Stimulated activated memory B cell treated with anti-CD40 and anti-IgM and Interleukin-4, amounts not matched to agents 10 μg/mL and 1 μg/mL and 100 μg/mL, for 72 hours (primary cell): Measurements from ENCODE around the gene SYCP2L.
A peak's percentile ranks its signal among the peaks of the same experiment; 100 is the strongest.
"Not testable (repeated sequence)": the region's sequence is repeated elsewhere in the genome, so short reads cannot be mapped to it uniquely, and the experiment has no call there.

Experiments
- ATAC-seq: fragments of 150-1000 bp; cut with Tn5 transposase; 2 replicates; pipeline ENCODE4 v1.10.0; 2021
- H3K27ac Mint-ChIP-seq: one replicate; pipeline ENCODE4 v1.8.0; 2022; ENCODE audit warnings: mild to moderate bottlenecking, mixed read lengths
- H3K27me3 Mint-ChIP-seq: one replicate; pipeline ENCODE4 v1.8.0; 2022; ENCODE audit warnings: mixed read lengths
- H3K36me3 Mint-ChIP-seq: one replicate; pipeline ENCODE4 v1.8.0; 2022; ENCODE audit warnings: mixed read lengths
- H3K4me1 Mint-ChIP-seq: one replicate; pipeline ENCODE4 v1.8.0; 2022; ENCODE audit warnings: mixed read lengths
- H3K4me3 Mint-ChIP-seq: one replicate; pipeline ENCODE4 v1.8.0; 2022; ENCODE audit warnings: mild to moderate bottlenecking, moderate library complexity, mixed read lengths
- H3K9me3 Mint-ChIP-seq: one replicate; pipeline ENCODE4 v1.8.0; 2022; ENCODE audit warnings: mixed read lengths

The SYCP2L gene

GRCh38 chr6:10863031-10863430 is 23.8 kb upstream of the SYCP2L start:
- H3K27ac Mint-ChIP-seq, H3K9me3 Mint-ChIP-seq, H3K27me3 Mint-ChIP-seq, H3K4me1 Mint-ChIP-seq, ATAC-seq, H3K36me3 Mint-ChIP-seq, H3K4me3 Mint-ChIP-seq: not testable (repeated sequence)

- H3K9me3 Mint-ChIP-seq, H3K27ac Mint-ChIP-seq, ATAC-seq, H3K27me3 Mint-ChIP-seq, H3K4me1 Mint-ChIP-seq, H3K36me3 Mint-ChIP-seq, H3K4me3 Mint-ChIP-seq: not testable (repeated sequence)
These were observed 20.1 kb upstream of the SYCP2L start for GRCh38 chr6:10866709-10867108.

- no peaks in the 10 kb centered on the region for H3K9me3 Mint-ChIP-seq
- peaks cover 9% of the 10 kb centered on the region for H3K27me3 Mint-ChIP-seq
- no peak overlapping the region for H3K4me3 Mint-ChIP-seq
These were observed 18.9 kb upstream of the SYCP2L start for GRCh38 chr6:10867952-10868351.

GRCh38 chr6:10873374-10873773 is 13.5 kb upstream of the SYCP2L start:
- peaks cover 9% of the 10 kb centered on the region for H3K27me3 Mint-ChIP-seq
- H3K9me3 Mint-ChIP-seq: no peaks in the 10 kb centered on the region
- H3K27ac Mint-ChIP-seq: no peak overlapping the region
- no peaks in the 10 kb centered on the region for H3K4me1 Mint-ChIP-seq
- ATAC-seq: no peak
- H3K4me3 Mint-ChIP-seq: no peak overlapping the region
- H3K36me3 Mint-ChIP-seq: no peaks in the 10 kb centered on the region

More at GRCh38 chr6:10867952-10868351, 18.9 kb upstream of the SYCP2L start:
- Mint-ChIP-seq H3K4me1 (no peaks in the 10 kb centered on the region), H3K36me3 (no peaks in the 10 kb centered on the region), H3K27ac (no peak overlapping the region)
- ATAC-seq: no peak

GRCh38 chr6:10874207-10874606 is 12.6 kb upstream of the SYCP2L start:
- peaks cover 10% of the 10 kb centered on the region for H3K27me3 Mint-ChIP-seq
- H3K4me3 Mint-ChIP-seq: no peak overlapping the region
- ATAC-seq: no peak
- no peaks in the 10 kb centered on the region for H3K9me3 Mint-ChIP-seq
- no peaks in the 10 kb centered on the region for H3K36me3 Mint-ChIP-seq
- no peak overlapping the region for H3K27ac Mint-ChIP-seq
- H3K4me1 Mint-ChIP-seq: no peaks in the 10 kb centered on the region

- Mint-ChIP-seq H3K4me1 (no peaks in the 10 kb centered on the region), H3K27ac (no peak overlapping the region), H3K9me3 (no peaks in the 10 kb centered on the region), H3K4me3 (no peak overlapping the region), H3K36me3 (no peaks in the 10 kb centered on the region), H3K27me3 (peaks cover 18% of the 10 kb centered on the region)
- no peak for ATAC-seq
These were observed 11.8 kb upstream of the SYCP2L start for GRCh38 chr6:10875026-10875425.

GRCh38 chr6:10877012-10877411 is 9.8 kb upstream of the SYCP2L start:
- H3K4me3 Mint-ChIP-seq: no peak overlapping the region
- no peaks in the 10 kb centered on the region for H3K9me3 Mint-ChIP-seq
- H3K4me1 Mint-ChIP-seq: no peaks in the 10 kb centered on the region
- H3K27me3 Mint-ChIP-seq: peaks cover 28% of the 10 kb centered on the region
- H3K27ac Mint-ChIP-seq: no peak overlapping the region
- ATAC-seq: no peak
- no peaks in the 10 kb centered on the region for H3K36me3 Mint-ChIP-seq

- no peak overlapping the region for H3K27ac Mint-ChIP-seq
- H3K36me3 Mint-ChIP-seq: no peaks in the 10 kb centered on the region
- H3K9me3 Mint-ChIP-seq: no peaks in the 10 kb centered on the region
- peaks cover 8% of the 10 kb centered on the region for H3K4me1 Mint-ChIP-seq
- ATAC-seq: no peak
- H3K27me3 Mint-ChIP-seq: peaks cover 37% of the 10 kb centered on the region
- H3K4me3 Mint-ChIP-seq: no peak overlapping the region
These were observed 9.0 kb upstream of the SYCP2L start for GRCh38 chr6:10877871-10878270.

- H3K27ac Mint-ChIP-seq: no peak overlapping the region
- H3K4me3 Mint-ChIP-seq: no peak overlapping the region
- H3K9me3 Mint-ChIP-seq: no peaks in the 10 kb centered on the region
- no peak for ATAC-seq
- peaks cover 9% of the 10 kb centered on the region for H3K4me1 Mint-ChIP-seq
- H3K36me3 Mint-ChIP-seq: no peaks in the 10 kb centered on the region
- peaks cover 57% of the 10 kb centered on the region for H3K27me3 Mint-ChIP-seq
These were observed 6.5 kb upstream of the SYCP2L start for GRCh38 chr6:10880366-10880765.

GRCh38 chr6:10882253-10882630 is 4.6 kb upstream of the SYCP2L start:
- not testable (repeated sequence) for H3K9me3 Mint-ChIP-seq, H3K27ac Mint-ChIP-seq, H3K4me3 Mint-ChIP-seq, H3K36me3 Mint-ChIP-seq, ATAC-seq
- peaks cover 17% of the 10 kb centered on the region for H3K4me1 Mint-ChIP-seq
- H3K27me3 Mint-ChIP-seq: peaks cover 68% of the 10 kb centered on the region

GRCh38 chr6:10882657-10883171 is 4.1 kb upstream of the SYCP2L start:
- Mint-ChIP-seq H3K27me3 (peaks cover 69% of the 10 kb centered on the region), H3K36me3 (no peaks in the 10 kb centered on the region), H3K27ac (no peak overlapping the region), H3K4me3 (no peak overlapping the region), H3K4me1 (peaks cover 17% of the 10 kb centered on the region), H3K9me3 (no peaks in the 10 kb centered on the region)
- ATAC-seq: no peak

- Mint-ChIP-seq H3K27me3 (peaks cover 69% of the 10 kb centered on the region), H3K9me3 (no peaks in the 10 kb centered on the region), H3K27ac (no peak overlapping the region), H3K36me3 (no peaks in the 10 kb centered on the region), H3K4me3 (no peak overlapping the region), H3K4me1 (peaks cover 17% of the 10 kb centered on the region)
- no peak for ATAC-seq
These were observed 3.3 kb upstream of the SYCP2L start for GRCh38 chr6:10883312-10884244.

- no peak for ATAC-seq
- Mint-ChIP-seq H3K27me3 (peaks cover 66% of the 10 kb centered on the region), H3K4me3 (no peak overlapping the region), H3K27ac (no peak overlapping the region), H3K9me3 (no peaks in the 10 kb centered on the region), H3K4me1 (peaks cover 23% of the 10 kb centered on the region), H3K36me3 (no peaks in the 10 kb centered on the region)
These were observed 2.4 kb upstream of the SYCP2L start for GRCh38 chr6:10884245-10884972.

GRCh38 chr6:10886365-10886690 is 524 bp upstream of the SYCP2L start:
- H3K27me3 Mint-ChIP-seq: peaks cover 47% of the 10 kb centered on the region
- not testable (repeated sequence) for ATAC-seq, H3K27ac Mint-ChIP-seq, H3K9me3 Mint-ChIP-seq, H3K36me3 Mint-ChIP-seq
- peaks cover 29% of the 10 kb centered on the region for H3K4me1 Mint-ChIP-seq
- peak overlapping the region; percentile 77 for H3K4me3 Mint-ChIP-seq

GRCh38 chr6:10890151-10890550 is 3.3 kb downstream of the SYCP2L start:
- Mint-ChIP-seq H3K9me3 (no peaks in the 10 kb centered on the region), H3K27me3 (peaks cover 26% of the 10 kb centered on the region), H3K36me3 (no peaks in the 10 kb centered on the region), H3K4me1 (peaks cover 20% of the 10 kb centered on the region), H3K27ac (no peak overlapping the region), H3K4me3 (no peak overlapping the region)
- ATAC-seq: no peak

- Mint-ChIP-seq H3K4me1 (peaks cover 15% of the 10 kb centered on the region), H3K4me3 (no peak overlapping the region), H3K27ac (no peak overlapping the region), H3K9me3 (no peaks in the 10 kb centered on the region), H3K27me3 (peaks cover 23% of the 10 kb centered on the region), H3K36me3 (no peaks in the 10 kb centered on the region)
- no peak for ATAC-seq
These were observed 5.1 kb downstream of the SYCP2L start for GRCh38 chr6:10891960-10892359.
